PC-3 (cell line): ENCODE data around the gene TCF7. TPM values are rescaled to one million over a fixed set of nuclear protein-coding genes. Genes with fewer than 3 reads are reported as not detected.

Experiments used
- ATAC-seq: fragments of 200-7000 bp; cut with Tn5 transposase; 2 replicates; pipeline ENCODE4 v1.9.1; 2020; ENCODE audit warnings: mild to moderate bottlenecking, moderate library complexity
- BruUV-seq: library from RNA; stranded (reverse); fragments of 400-500 nt; replicated peaks from 2 replicates; lab custom pipeline; 2021; lab: Mats Ljungman, UMichigan
- CTCF ChIA-PET: fragments of 300-600 bp; sonication (Branson Sonifier 250); formaldehyde crosslinking; loops from one replicate; lab custom pipeline; 2022; ENCODE audit warnings: antibody characterized with exemption; lab: Charles Lee
- POLR2A ChIA-PET: fragments of 300-600 bp; sonication (Branson Sonifier 250); formaldehyde crosslinking; loops from one replicate; lab custom pipeline; 2022; ENCODE audit warnings: antibody characterized with exemption; ENCODE audit not compliant: unreplicated experiment; lab: Charles Lee
- DNase-seq: peaks from one replicate; pipeline ENCODE4 v3.0.0-alpha.2; 2015
- H2AFZ ChIP-seq: fragments of 300-600 bp; sonication (generic); 2 replicates; pipeline ENCODE4 v1.6.0; 2016; ENCODE audit warnings: antibody characterized with exemption, low read length
- H3F3A ChIP-seq: fragments of 300-600 bp; sonication (generic); one replicate; pipeline ENCODE4 v1.6.0; 2017; ENCODE audit warnings: antibody characterized with exemption, low read length, control low read depth, mild to moderate bottlenecking; ENCODE audit not compliant: unreplicated experiment
- H3K27ac ChIP-seq: fragments of 300-600 bp; sonication (generic); 2 replicates; pipeline ENCODE4 v1.5.1; 2016; ENCODE audit warnings: mild to moderate bottlenecking, low read length
- H3K27me3 ChIP-seq: fragments of 300-600 bp; sonication (generic); 2 replicates; pipeline ENCODE4 v1.6.1; 2016; ENCODE audit warnings: low read length, mixed read lengths
- H3K36me3 ChIP-seq: fragments of 300-600 bp; sonication (generic); 2 replicates; pipeline ENCODE4 v1.6.1; 2016; ENCODE audit warnings: low read depth, mixed run types, low read length, mixed read lengths
- H3K4me1 ChIP-seq: fragments of 300-600 bp; sonication (generic); 2 replicates; pipeline ENCODE4 v1.5.1; 2016; ENCODE audit warnings: low read length; ENCODE audit not compliant: insufficient read depth
- H3K4me2 ChIP-seq: fragments of 300-600 bp; sonication (generic); 2 replicates; pipeline ENCODE4 v1.6.0; 2016; ENCODE audit warnings: low read length
- H3K4me3 ChIP-seq: fragments of 300-600 bp; sonication (generic); 2 replicates; pipeline ENCODE4 v1.5.1; 2016; ENCODE audit warnings: mild to moderate bottlenecking, low read length, mixed read lengths
- H3K79me2 ChIP-seq: fragments of 300-600 bp; sonication (generic); 2 replicates; pipeline ENCODE4 v1.6.1; 2017; ENCODE audit warnings: low read length, mixed read lengths
- H3K9ac ChIP-seq: fragments of 300-600 bp; sonication (generic); 2 replicates; pipeline ENCODE4 v1.6.0; 2016; ENCODE audit warnings: mild to moderate bottlenecking, low read length
- H3K9me2 ChIP-seq: fragments of 300-600 bp; sonication (generic); replicated peaks from 2 replicates; pipeline ENCODE4 v1.6.1; 2016; ENCODE audit warnings: mixed run types, low read length, mixed read lengths
- H3K9me3 ChIP-seq: fragments of 300-600 bp; sonication (generic); 2 replicates; pipeline ENCODE4 v1.6.1; 2016; ENCODE audit warnings: low read length, mixed read lengths
- H4K20me1 ChIP-seq: fragments of 300-600 bp; sonication (generic); 2 replicates; pipeline ENCODE4 v1.6.1; 2016; ENCODE audit warnings: low read length, mixed read lengths
- EZH2 ChIP-seq: fragments of 300-600 bp; sonication (generic); IDR thresholded peaks from one replicate; pipeline ENCODE4 v1.6.1; 2017; ENCODE audit warnings: antibody characterized with exemption, mild to moderate bottlenecking, low read length; ENCODE audit not compliant: unreplicated experiment
- EZH2phosphoT487 ChIP-seq: fragments of 300-600 bp; sonication (generic); IDR thresholded peaks from 2 replicates; pipeline ENCODE4 v1.6.1; 2018; ENCODE audit warnings: mild to moderate bottlenecking, antibody characterized with exemption, low read length, borderline replicate concordance
- intact Hi-C: fragments of 100-400 bp; cut with micrococcal nuclease; formaldehyde crosslinking; loops from 2 replicates; pipeline ENCODE4 v1.9.0; 2023
- total RNA-seq: library from RNA; depleted of rRNA; stranded (reverse); fragments of >200 nt; gene quantifications from 2 replicates; pipeline ENCODE4 v1.2.3, GENCODE V29; 2014
- TF ChIP-seq, protein P1 (sequence below): fragments of 300-600 bp; sonication (generic); conservative IDR thresholded peaks from 2 replicates; pipeline ENCODE4 v1.5.1; 2017; ENCODE audit warnings: antibody characterized with exemption, low read depth, mild to moderate bottlenecking, low read length

Gene TCF7
- total RNA-seq, 1 experiment from 2014 or later: 3.9 TPM

GRCh38 chr5:134092875-134093274 is 21.6 kb upstream of the TCF7 start:
- H3K4me3 ChIP-seq: no peak overlapping the region
- CTCF ChIA-PET: interaction anchor here (0.8 to 0.9 kb wide), 2 partner anchors 48 to 53 kb away, joined by 3 to 4 read pairs; no protein-coding TSS in a partner anchor
- no peaks in the 10 kb centered on the region for H3K9me3 ChIP-seq
- POLR2A ChIA-PET: no interaction called here
- H3K4me1 ChIP-seq: peaks cover 23% of the 10 kb centered on the region
- no peaks in the 10 kb centered on the region for H3K36me3 ChIP-seq
- H3K9me2 ChIP-seq: no peaks in the 10 kb centered on the region
- no peaks in the 10 kb centered on the region for H3K27me3 ChIP-seq
- BruUV-seq: no TSS peak
- H3K79me2 ChIP-seq: no peaks in the 10 kb centered on the region
- intact Hi-C loops: no loop called here
- H3K27ac ChIP-seq: peak overlapping the region; percentile 57
- no peak overlapping the region for H3K9ac ChIP-seq
- peak overlapping the region; percentile 47 for H3K4me2 ChIP-seq
- H4K20me1 ChIP-seq: no peaks in the 10 kb centered on the region
- no peak overlapping the region for H2AFZ ChIP-seq
- no peaks in the 10 kb centered on the region for H3F3A ChIP-seq
- TF ChIP-seq, protein P1, sequence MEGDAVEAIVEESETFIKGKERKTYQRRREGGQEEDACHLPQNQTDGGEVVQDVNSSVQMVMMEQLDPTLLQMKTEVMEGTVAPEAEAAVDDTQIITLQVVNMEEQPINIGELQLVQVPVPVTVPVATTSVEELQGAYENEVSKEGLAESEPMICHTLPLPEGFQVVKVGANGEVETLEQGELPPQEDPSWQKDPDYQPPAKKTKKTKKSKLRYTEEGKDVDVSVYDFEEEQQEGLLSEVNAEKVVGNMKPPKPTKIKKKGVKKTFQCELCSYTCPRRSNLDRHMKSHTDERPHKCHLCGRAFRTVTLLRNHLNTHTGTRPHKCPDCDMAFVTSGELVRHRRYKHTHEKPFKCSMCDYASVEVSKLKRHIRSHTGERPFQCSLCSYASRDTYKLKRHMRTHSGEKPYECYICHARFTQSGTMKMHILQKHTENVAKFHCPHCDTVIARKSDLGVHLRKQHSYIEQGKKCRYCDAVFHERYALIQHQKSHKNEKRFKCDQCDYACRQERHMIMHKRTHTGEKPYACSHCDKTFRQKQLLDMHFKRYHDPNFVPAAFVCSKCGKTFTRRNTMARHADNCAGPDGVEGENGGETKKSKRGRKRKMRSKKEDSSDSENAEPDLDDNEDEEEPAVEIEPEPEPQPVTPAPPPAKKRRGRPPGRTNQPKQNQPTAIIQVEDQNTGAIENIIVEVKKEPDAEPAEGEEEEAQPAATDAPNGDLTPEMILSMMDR: no peak
- no peak for TF ChIP-seq EZH2phosphoT487
- TF ChIP-seq EZH2: no peak
- DNase-seq: peak; percentile 93
- peak; percentile 91 for ATAC-seq

DNA sequence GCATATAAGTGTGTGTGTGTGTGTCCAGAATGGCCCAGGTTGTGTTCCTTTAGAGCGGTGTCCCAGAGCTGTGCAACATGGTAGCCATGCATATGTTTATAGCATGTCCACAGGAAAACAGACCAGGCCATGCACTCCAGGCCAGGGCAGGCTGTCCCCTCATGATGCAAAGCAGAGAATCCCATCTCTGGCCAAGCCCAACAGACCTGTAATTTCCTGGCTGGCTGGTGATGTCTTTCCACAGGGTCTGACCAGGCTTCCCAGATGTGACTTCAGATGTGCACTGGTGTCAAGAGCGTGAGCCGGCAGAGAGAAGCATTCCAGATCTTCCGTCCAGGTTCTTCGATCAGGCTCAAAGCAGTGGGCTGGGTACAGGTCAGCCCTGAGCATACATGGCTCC is 21.1 kb upstream of the TCF7 start:
- intact Hi-C loops: no loop called here
- ChIA-PET POLR2A (no interaction called here), CTCF (interaction anchor here (0.8 to 0.9 kb wide), 2 partner anchors 47 to 54 kb away, joined by 3 to 4 read pairs; no protein-coding TSS in a partner anchor)
- Histone ChIP-seq H3F3A (no peaks in the 10 kb centered on the region), H4K20me1 (no peaks in the 10 kb centered on the region), H3K9me2 (no peaks in the 10 kb centered on the region), H2AFZ (no peak overlapping the region), H3K27me3 (no peaks in the 10 kb centered on the region), H3K36me3 (no peaks in the 10 kb centered on the region), H3K4me1 (peaks cover 23% of the 10 kb centered on the region), H3K9me3 (no peaks in the 10 kb centered on the region), H3K4me2 (peak overlapping the region; percentile 24; the same call in 1 of the 2 replicates), H3K9ac (no peak overlapping the region), H3K4me3 (no peak overlapping the region), H3K27ac (no peak overlapping the region), H3K79me2 (no peaks in the 10 kb centered on the region)
- DNase-seq (no peak), ATAC-seq (no peak; the same call in 1 of the 2 replicates)
- TF ChIP-seq EZH2phosphoT487: no peak
- TF ChIP-seq, protein P1: no peak
- no peak for TF ChIP-seq EZH2
- no TSS peak for BruUV-seq

- POLR2A ChIA-PET: no interaction called here
- peaks cover 23% of the 10 kb centered on the region for H3K4me1 ChIP-seq
- H4K20me1 ChIP-seq: no peaks in the 10 kb centered on the region
- no peak overlapping the region for H2AFZ ChIP-seq
- no peaks in the 10 kb centered on the region for H3F3A ChIP-seq
- ATAC-seq (no peak), DNase-seq (no peak)
- no peak overlapping the region for H3K9ac ChIP-seq
- H3K4me3 ChIP-seq: no peak overlapping the region
- H3K79me2 ChIP-seq: no peaks in the 10 kb centered on the region
- no peak overlapping the region for H3K4me2 ChIP-seq
- intact Hi-C loops: no loop called here
- BruUV-seq: no TSS peak
- CTCF ChIA-PET: no interaction called here
- no peaks in the 10 kb centered on the region for H3K27me3 ChIP-seq
- H3K9me3 ChIP-seq: no peaks in the 10 kb centered on the region
- no peaks in the 10 kb centered on the region for H3K36me3 ChIP-seq
- no peak overlapping the region for H3K27ac ChIP-seq
- TF ChIP-seq EZH2 (no peak), EZH2phosphoT487 (no peak)
- TF ChIP-seq, protein P1: no peak
- H3K9me2 ChIP-seq: no peaks in the 10 kb centered on the region
These were observed 19.2 kb upstream of the TCF7 start for GRCh38 chr5:134095293-134095692.
